HG03135 (cell line): ENCODE results near the gene TERF2IP.

Source experiments
- ATAC-seq: cut with Tn5 transposase; IDR thresholded peaks from one replicate; pipeline ENCODE4 v1.9.1; 2021; ENCODE audit warnings: mild to moderate bottlenecking, moderate library complexity; ENCODE audit not compliant: unreplicated experiment

The TERF2IP gene

GRCh38 chr16:75635036-75635435 lies 12.5 kb upstream of the TERF2IP start:
- no peak for ATAC-seq

- ATAC-seq: no peak
Measured at GRCh38 chr16:75640598-75640997, 7.0 kb upstream of the TERF2IP start.

GRCh38 chr16:75644240-75645012 lies 3.1 kb upstream of the TERF2IP start:
- no peak for ATAC-seq

GRCh38 chr16:75647112-75647491 lies 471 bp upstream of the TERF2IP start:
- peak; percentile 19 for ATAC-seq

DNA sequence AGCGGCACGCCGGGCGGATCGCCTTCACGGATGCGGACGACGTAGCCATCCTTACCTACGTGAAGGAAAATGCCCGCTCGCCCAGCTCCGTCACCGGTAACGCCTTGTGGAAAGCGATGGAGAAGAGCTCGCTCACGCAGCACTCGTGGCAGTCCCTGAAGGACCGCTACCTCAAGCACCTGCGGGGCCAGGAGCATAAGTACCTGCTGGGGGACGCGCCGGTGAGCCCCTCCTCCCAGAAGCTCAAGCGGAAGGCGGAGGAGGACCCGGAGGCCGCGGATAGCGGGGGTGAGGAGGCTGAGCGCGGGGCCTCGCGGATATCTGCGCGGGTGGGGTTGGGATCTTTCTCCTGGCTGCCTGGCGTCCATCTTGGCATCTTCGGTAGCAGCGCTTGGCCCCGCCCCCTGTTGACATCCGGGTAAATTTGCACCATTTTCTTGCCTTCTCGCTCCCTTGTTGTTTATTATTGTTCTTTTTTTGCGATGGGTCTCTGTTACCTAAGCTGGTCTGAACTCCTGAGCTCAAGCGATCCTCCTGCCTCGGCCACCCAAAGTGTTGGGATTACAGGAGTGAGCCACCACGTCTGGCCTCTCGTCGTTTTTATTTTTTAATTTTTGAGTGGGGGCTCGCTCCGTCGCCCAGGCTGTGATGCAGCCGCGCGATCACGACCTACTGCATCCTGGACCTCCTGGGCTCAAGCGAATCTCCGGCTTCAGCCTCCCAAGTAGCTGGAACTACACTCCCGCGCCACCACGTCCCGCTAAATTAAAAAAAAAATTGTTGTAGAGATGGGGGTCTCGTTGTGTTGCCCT lies 898 bp downstream of the TERF2IP start:
- ATAC-seq: peak; percentile 39

DNA sequence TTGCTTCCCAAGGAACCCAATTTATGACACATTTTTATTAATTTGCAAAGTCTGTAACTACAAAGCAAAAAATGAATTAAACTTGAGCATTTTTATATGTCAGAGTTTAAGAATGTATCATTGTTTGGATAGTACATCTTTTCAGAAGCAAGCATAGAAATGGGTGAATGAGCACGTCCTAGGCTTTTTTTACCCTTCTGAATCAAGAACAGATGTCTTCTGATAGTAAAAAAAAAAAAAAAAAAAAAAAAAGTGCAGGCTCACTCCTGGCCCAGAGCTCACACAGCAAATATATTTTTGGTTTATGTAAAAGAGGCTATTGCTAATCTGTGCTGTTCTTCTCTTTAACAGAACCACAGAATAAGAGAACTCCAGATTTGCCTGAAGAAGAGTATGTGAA lies 6.3 kb downstream of the TERF2IP start:
- no peak for ATAC-seq

DNA sequence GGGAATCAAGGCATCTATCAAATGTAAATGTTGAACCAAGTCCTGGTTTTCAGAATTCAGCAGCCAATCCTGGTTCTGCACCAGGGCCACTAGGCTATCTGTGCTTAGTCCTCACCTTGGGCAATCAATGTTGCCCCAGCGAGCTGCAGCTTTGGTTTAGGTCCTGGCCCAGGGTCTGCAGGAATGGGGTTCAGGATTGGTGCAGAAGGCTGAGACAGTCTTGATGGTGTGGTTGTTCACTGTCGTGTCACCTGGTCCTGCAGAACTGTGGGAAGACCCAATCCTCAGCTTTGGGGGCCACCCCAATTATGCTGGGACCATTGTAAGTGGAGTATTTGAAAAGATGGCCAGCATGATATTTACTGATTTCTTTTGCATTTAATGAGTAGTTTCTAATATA lies 10.6 kb downstream of the TERF2IP start:
- ATAC-seq: no peak

DNA sequence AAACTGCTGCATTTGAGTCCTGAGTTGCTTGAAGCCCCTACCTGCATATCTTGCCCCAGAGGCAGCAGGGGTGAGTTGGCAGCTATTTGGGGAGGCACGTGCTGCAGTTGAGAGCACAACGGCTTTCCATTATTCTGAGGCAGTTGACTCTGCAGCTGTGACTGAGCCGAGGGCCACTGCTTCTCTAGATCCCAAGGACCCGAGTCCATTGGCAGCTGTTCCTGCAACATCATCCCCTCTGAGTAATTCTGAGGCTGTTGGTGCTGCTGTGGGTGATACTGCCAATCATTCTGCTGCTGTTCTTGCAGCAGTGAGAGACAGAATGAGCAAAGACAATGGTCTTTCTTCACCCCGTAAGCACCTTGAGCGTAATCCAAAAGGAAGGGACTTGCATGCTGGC lies 12.7 kb downstream of the TERF2IP start:
- ATAC-seq: no peak

GRCh38 chr16:75660726-75661302 lies 13.2 kb downstream of the TERF2IP start:
- no peak for ATAC-seq

DNA sequence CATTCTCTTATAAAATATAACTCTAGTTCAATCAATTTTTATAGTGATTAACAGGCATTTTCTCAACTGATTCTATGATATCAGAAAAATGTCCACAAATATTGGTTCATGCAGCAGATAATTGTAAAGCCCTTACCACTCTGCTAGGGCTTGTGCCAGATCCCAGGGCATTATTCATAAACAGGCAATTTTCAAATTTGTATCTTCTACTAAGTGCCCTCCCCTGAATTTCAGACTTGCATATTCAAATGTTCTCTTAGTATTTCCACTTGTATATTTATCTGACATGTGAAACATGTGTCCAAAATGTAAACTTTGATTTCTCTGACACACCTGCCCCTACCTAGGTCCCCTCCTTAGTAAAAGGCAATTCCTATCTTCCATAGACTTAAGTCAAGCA lies 19.9 kb downstream of the TERF2IP start:
- ATAC-seq: no peak

DNA sequence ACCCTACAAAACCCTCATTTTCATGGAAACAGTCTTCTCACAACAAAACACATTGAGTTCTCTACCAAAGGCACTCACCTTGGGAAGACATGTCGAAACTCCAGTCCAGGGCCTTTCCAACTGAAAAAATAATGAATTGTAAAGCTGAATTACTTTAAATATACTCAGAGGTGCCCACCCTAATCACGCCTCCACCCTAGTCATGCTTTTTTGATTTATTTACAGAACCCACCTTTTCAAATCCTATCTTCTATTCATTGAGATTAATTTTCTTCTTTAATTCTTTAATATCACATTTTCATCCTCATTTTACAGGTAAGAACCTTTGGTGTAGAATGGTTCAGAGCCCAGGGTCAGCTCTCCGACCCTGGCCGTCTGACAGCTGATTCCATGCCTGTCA lies 29.3 kb downstream of the TERF2IP start, which contains the start of gene CPHXL2:
Gene CPHXL2, minus strand, starts transcription at position 101 of the 400 bp plus-strand sequence. Its CDS starts 10 bp downstream, at position 91.
- no peak for ATAC-seq

GRCh38 chr16:75679366-75679765 lies 31.8 kb downstream of the TERF2IP start:
- ATAC-seq: no peak

DNA sequence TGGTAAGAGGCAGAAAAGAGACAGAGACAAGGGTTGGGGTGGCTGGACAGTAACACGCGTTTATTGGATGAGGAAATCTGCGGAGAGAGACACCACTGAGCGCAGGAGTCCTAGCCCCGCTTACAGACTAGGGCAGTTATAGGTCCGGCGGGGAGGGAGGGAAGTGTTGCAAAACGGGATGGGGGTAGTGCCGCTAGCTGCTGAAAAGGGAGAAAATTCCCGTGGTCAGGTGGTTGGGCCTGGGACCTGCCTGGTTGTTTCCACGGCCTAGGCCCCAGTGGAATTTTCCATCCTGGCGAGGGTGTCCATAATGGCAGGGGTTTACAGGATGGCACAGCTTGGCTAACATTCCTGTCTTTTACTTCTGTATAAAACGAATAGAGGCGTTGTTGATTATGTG lies 34.7 kb downstream of the TERF2IP start:
- ATAC-seq: no peak

- ATAC-seq: no peak
Measured at GRCh38 chr16:75687361-75687760, 39.8 kb downstream of the TERF2IP start.

DNA sequence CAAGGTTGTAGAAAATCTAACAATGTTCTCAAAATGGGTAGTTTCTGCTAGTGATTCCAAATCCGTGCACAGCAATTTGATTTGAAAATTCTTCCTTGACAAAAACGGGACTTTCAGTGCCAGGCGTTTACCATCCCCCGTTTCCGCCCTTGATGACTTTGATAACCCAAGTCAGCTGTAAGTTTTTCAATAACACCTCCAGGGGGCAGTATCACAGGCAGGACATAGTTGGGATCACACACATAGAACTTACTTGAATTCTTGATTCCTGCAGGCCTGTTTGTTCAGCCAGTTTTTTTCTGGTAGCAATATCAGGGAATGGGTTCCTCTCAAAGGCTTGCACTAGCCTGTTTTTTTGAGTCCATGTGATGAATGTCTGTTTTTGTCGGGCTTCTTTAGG lies 48.1 kb downstream of the TERF2IP start:
- ATAC-seq: no peak

- ATAC-seq: no peak
Measured at GRCh38 chr16:75697571-75697970, 50.0 kb downstream of the TERF2IP start.

DNA sequence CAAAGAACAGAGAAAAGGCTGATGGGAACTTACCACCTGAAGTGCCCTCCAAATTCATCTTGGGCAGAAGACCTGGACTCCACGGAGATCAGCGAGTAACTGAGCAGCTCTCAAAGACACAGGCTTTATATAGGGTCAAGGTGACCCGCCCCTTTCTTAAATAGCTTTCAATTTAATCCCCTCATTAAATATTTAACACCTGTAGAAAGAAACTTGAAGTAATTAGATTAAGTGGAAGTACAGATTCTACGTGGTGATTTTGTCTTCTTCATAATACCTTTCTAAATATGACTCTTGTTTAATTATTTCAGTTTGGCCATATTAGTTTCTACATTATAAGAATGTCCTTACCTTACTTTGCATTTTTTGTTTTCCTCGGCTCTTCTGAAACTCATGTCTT lies 53.8 kb downstream of the TERF2IP start, which contains the start of gene DUXB:
Gene DUXB, minus strand, starts transcription at position 101 of the 400 bp plus-strand sequence. Its CDS starts 43 bp downstream, at position 58.
- ATAC-seq: no peak

DNA sequence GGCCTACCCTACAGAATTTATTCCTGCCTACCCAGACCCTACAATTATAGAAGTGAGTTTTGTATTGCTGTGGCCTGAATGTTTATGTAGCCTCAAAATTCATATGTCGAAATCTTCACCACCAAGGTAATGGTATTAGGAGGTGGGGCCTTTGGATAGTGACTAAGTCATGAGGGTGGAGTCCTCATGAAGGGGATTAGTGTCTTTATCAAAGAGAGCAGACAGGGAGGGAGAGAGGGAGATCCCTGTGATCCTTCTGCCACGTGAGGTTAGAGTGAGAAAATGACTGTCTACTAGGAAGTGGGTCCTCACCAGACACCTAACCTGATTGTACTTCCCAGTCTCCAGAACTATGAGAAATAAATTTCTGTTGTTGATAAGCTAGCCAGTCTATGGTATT lies 54.7 kb downstream of the TERF2IP start:
- no peak for ATAC-seq

GRCh38 chr16:75703306-75703705 lies 55.7 kb downstream of the TERF2IP start:
- no peak for ATAC-seq
